MCF 10A (cell line): Measurements from ENCODE around the gene CTNNA2. TPM values are rescaled to one million over a fixed set of nuclear protein-coding genes. Genes with fewer than 3 reads are reported as not detected.

Experiments used
- BruUV-seq: library from RNA; stranded (reverse); fragments of 400-500 nt; replicated peaks from 2 replicates; lab custom pipeline; 2021; lab: Mats Ljungman, UMichigan
- CTCF ChIA-PET: fragments of 300-600 bp; sonication (Branson Sonifier 250); formaldehyde crosslinking; extraction: SDS; loops from one replicate; lab custom pipeline; 2021; ENCODE audit warnings: antibody characterized with exemption, inconsistent platforms; lab: Yijun Ruan, JAX
- POLR2A ChIA-PET: fragments of 300-600, 350-650 bp; sonication (Branson Sonifier 250); formaldehyde crosslinking; extraction: SDS; loops from one replicate; lab custom pipeline; 2020; ENCODE audit warnings: antibody characterized with exemption, inconsistent platforms; lab: Yijun Ruan, JAX
- DNase-seq: peaks from one replicate; pipeline ENCODE4 v3.0.0-alpha.2; 2018; ENCODE audit not compliant: unreplicated experiment
- H3K27ac Mint-ChIP-seq: one replicate; pipeline ENCODE4 v1.8.0; 2022; ENCODE audit warnings: mild to moderate bottlenecking, low read depth, mixed read lengths; ENCODE audit not compliant: unreplicated experiment
- H3K27me3 Mint-ChIP-seq: one replicate; pipeline ENCODE4 v1.8.0; 2022; ENCODE audit warnings: mixed read lengths; ENCODE audit not compliant: insufficient read depth, unreplicated experiment
- H3K36me3 Mint-ChIP-seq: one replicate; pipeline ENCODE4 v1.8.0; 2022; ENCODE audit warnings: mild to moderate bottlenecking, moderate library complexity, mixed read lengths; ENCODE audit not compliant: insufficient read depth, unreplicated experiment
- H3K4me1 Mint-ChIP-seq: one replicate; pipeline ENCODE4 v1.8.0; 2022; ENCODE audit warnings: mixed read lengths; ENCODE audit not compliant: insufficient read depth, unreplicated experiment
- H3K4me3 Mint-ChIP-seq: one replicate; pipeline ENCODE4 v1.8.0; 2022; ENCODE audit warnings: mild to moderate bottlenecking, moderate library complexity, mixed read lengths; ENCODE audit not compliant: unreplicated experiment
- H3K9me3 Mint-ChIP-seq: one replicate; pipeline ENCODE4 v1.8.0; 2022; ENCODE audit warnings: mixed read lengths; ENCODE audit not compliant: unreplicated experiment
- CTCF ChIP-seq: fragments of 200-600 bp; IDR thresholded peaks from one replicate; pipeline ENCODE4 v1.8.0; 2022; ENCODE audit warnings: antibody characterized with exemption, mild to moderate bottlenecking; ENCODE audit not compliant: unreplicated experiment
- intact Hi-C: fragments of 100-400 bp; cut with micrococcal nuclease; formaldehyde crosslinking; loops from 2 replicates; pipeline ENCODE4 v1.14.1; 2022
- total RNA-seq: library from RNA; stranded (reverse); gene quantifications from 2 replicates; pipeline ENCODE4 v1.2.3, GENCODE V29; 2022

The CTNNA2 gene
- total RNA-seq, 1 experiment from 2014 or later = not detected

- POLR2A ChIA-PET = no interaction called here
- no peaks in the 10 kb centered on the region for H3K36me3 Mint-ChIP-seq
- no peaks in the 10 kb centered on the region for H3K9me3 Mint-ChIP-seq
- no peaks in the 10 kb centered on the region for H3K27me3 Mint-ChIP-seq
- intact Hi-C loops = no loop called here
- CTCF ChIA-PET = interaction anchor here (0.6 kb wide), 1 partner anchor 297 kb away, joined by 5 read pairs; no protein-coding TSS in a partner anchor
- peaks cover 4% of the 10 kb centered on the region for H3K4me1 Mint-ChIP-seq
- no peak for TF ChIP-seq CTCF
- BruUV-seq = no TSS peak
- no peak overlapping the region for H3K4me3 Mint-ChIP-seq
- DNase-seq = no peak
- H3K27ac Mint-ChIP-seq = no peak overlapping the region
Observed at GRCh38 chr2:80233333-80233732, 720.5 kb downstream of the CTNNA2 start.

- intact Hi-C loops = loop anchor here (1.0 to 5.0 kb wide), 3 partner anchors 153 to 302 kb away; no protein-coding TSS in a partner anchor
- POLR2A ChIA-PET = interaction anchor here (1.4 kb wide), 1 partner anchor 165 kb away, joined by 6 read pairs; no protein-coding TSS in a partner anchor
- CTCF ChIA-PET = interaction anchor here (0.5 to 3.1 kb wide), 50 partner anchors 8 to 1874 kb away, joined by 3 to 63 read pairs (median 4); no protein-coding TSS in a partner anchor
- Mint-ChIP-seq H3K4me1 (peaks cover 7% of the 10 kb centered on the region), H3K4me3 (no peak overlapping the region), H3K9me3 (no peaks in the 10 kb centered on the region), H3K27me3 (no peaks in the 10 kb centered on the region), H3K27ac (no peak overlapping the region), H3K36me3 (no peaks in the 10 kb centered on the region)
- peak; percentile 59 for DNase-seq
- BruUV-seq = no TSS peak
- peak; percentile 70 for TF ChIP-seq CTCF
Observed at GRCh38 chr2:80238692-80239469, 726.0 kb downstream of the CTNNA2 start.

- intact Hi-C loops = no loop called here
- Mint-ChIP-seq H3K9me3 (no peaks in the 10 kb centered on the region), H3K4me3 (no peak overlapping the region), H3K4me1 (peaks cover 7% of the 10 kb centered on the region), H3K27ac (no peak overlapping the region), H3K27me3 (no peaks in the 10 kb centered on the region), H3K36me3 (no peaks in the 10 kb centered on the region)
- CTCF ChIA-PET = interaction anchor here (0.6 to 1.8 kb wide), 2 partner anchors 59 to 168 kb away, joined by 3 to 10 read pairs; no protein-coding TSS in a partner anchor
- BruUV-seq = no TSS peak
- TF ChIP-seq CTCF = no peak
- POLR2A ChIA-PET = interaction anchor here (0.6 to 0.9 kb wide), 2 partner anchors 34 to 243 kb away, joined by 3 read pairs; no protein-coding TSS in a partner anchor
- DNase-seq = no peak
Observed at GRCh38 chr2:80242355-80242910, 729.6 kb downstream of the CTNNA2 start.
